DOHH2 (cell line): ENCODE measurements around the gene USP40.

Experiments
- H3F3A ChIP-seq: fragments of 200-600 bp; sonication (generic), shearing (Covaris generic); 2 replicates; pipeline ENCODE4 v1.6.0; 2016; ENCODE audit warnings: antibody characterized with exemption, mild to moderate bottlenecking; ENCODE audit not compliant: control insufficient read depth, insufficient read depth
- H3K27ac ChIP-seq: fragments of 200-600 bp; sonication (generic); 2 replicates; pipeline ENCODE4 v1.5.1; 2014; ENCODE audit warnings: low read depth, mild to moderate bottlenecking, low read length, moderate library complexity
- H3K27me3 ChIP-seq: fragments of 200-600 bp; sonication (generic); 2 replicates; pipeline ENCODE4 v1.6.1; 2014; ENCODE audit warnings: mild to moderate bottlenecking, low read length, mixed read lengths; ENCODE audit not compliant: control insufficient read depth
- H3K36me3 ChIP-seq: fragments of 200-600 bp; sonication (generic); 2 replicates; pipeline ENCODE4 v1.6.1; 2014; ENCODE audit warnings: mild to moderate bottlenecking, low read length, moderate library complexity, mixed read lengths; ENCODE audit not compliant: control insufficient read depth
- H3K4me1 ChIP-seq: fragments of 200-600 bp; sonication (generic); 2 replicates; pipeline ENCODE4 v1.6.1; 2014; ENCODE audit warnings: mild to moderate bottlenecking, low read length, mixed read lengths; ENCODE audit not compliant: control insufficient read depth
- H3K4me2 ChIP-seq: fragments of 200-600 bp; sonication (generic); 2 replicates; pipeline ENCODE4 v1.6.0; 2014; ENCODE audit warnings: mild to moderate bottlenecking, low read length, moderate library complexity
- H3K4me3 ChIP-seq: fragments of 200-600 bp; sonication (generic); 2 replicates; pipeline ENCODE4 v1.5.1; 2014; ENCODE audit warnings: mild to moderate bottlenecking, low read length, mixed read lengths
- H3K79me2 ChIP-seq: fragments of 200-600 bp; sonication (generic); 2 replicates; pipeline ENCODE4 v1.6.1; 2014; ENCODE audit warnings: mild to moderate bottlenecking, low read length, mixed read lengths; ENCODE audit not compliant: control insufficient read depth
- H3K9me2 ChIP-seq: fragments of 200-600 bp; sonication (generic); replicated peaks from 2 replicates; pipeline ENCODE4 v1.6.1; 2014; ENCODE audit warnings: mild to moderate bottlenecking, low read length, mixed read lengths; ENCODE audit not compliant: control insufficient read depth
- H3K9me3 ChIP-seq: fragments of 200-600 bp; sonication (generic); 2 replicates; pipeline ENCODE4 v1.6.1; 2014; ENCODE audit warnings: antibody characterized with exemption, low read length, mixed read lengths; ENCODE audit not compliant: control insufficient read depth, insufficient read depth
- H4K20me1 ChIP-seq: fragments of 200-600 bp; sonication (generic); 2 replicates; pipeline ENCODE4 v1.6.0; 2014; ENCODE audit warnings: low read depth, mild to moderate bottlenecking, antibody characterized with exemption, low read length, moderate library complexity; ENCODE audit not compliant: control insufficient read depth, insufficient read depth
- EZH2phosphoT487 ChIP-seq: fragments of 200-600 bp; sonication (generic); IDR thresholded peaks from 2 replicates; pipeline ENCODE4 v1.6.1; 2017; ENCODE audit warnings: borderline replicate concordance, mild to moderate bottlenecking, antibody characterized with exemption, low read length, moderate library complexity, mixed read lengths
- TF ChIP-seq, protein P1 (sequence below): fragments of 200-600 bp; sonication (generic); IDR thresholded peaks from one replicate; pipeline ENCODE4 v1.5.1; 2014; ENCODE audit warnings: antibody characterized with exemption, mild to moderate bottlenecking, low read depth, low read length; ENCODE audit not compliant: poor library complexity, severe bottlenecking

Gene USP40, protein sequence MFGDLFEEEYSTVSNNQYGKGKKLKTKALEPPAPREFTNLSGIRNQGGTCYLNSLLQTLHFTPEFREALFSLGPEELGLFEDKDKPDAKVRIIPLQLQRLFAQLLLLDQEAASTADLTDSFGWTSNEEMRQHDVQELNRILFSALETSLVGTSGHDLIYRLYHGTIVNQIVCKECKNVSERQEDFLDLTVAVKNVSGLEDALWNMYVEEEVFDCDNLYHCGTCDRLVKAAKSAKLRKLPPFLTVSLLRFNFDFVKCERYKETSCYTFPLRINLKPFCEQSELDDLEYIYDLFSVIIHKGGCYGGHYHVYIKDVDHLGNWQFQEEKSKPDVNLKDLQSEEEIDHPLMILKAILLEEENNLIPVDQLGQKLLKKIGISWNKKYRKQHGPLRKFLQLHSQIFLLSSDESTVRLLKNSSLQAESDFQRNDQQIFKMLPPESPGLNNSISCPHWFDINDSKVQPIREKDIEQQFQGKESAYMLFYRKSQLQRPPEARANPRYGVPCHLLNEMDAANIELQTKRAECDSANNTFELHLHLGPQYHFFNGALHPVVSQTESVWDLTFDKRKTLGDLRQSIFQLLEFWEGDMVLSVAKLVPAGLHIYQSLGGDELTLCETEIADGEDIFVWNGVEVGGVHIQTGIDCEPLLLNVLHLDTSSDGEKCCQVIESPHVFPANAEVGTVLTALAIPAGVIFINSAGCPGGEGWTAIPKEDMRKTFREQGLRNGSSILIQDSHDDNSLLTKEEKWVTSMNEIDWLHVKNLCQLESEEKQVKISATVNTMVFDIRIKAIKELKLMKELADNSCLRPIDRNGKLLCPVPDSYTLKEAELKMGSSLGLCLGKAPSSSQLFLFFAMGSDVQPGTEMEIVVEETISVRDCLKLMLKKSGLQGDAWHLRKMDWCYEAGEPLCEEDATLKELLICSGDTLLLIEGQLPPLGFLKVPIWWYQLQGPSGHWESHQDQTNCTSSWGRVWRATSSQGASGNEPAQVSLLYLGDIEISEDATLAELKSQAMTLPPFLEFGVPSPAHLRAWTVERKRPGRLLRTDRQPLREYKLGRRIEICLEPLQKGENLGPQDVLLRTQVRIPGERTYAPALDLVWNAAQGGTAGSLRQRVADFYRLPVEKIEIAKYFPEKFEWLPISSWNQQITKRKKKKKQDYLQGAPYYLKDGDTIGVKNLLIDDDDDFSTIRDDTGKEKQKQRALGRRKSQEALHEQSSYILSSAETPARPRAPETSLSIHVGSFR

DNA sequence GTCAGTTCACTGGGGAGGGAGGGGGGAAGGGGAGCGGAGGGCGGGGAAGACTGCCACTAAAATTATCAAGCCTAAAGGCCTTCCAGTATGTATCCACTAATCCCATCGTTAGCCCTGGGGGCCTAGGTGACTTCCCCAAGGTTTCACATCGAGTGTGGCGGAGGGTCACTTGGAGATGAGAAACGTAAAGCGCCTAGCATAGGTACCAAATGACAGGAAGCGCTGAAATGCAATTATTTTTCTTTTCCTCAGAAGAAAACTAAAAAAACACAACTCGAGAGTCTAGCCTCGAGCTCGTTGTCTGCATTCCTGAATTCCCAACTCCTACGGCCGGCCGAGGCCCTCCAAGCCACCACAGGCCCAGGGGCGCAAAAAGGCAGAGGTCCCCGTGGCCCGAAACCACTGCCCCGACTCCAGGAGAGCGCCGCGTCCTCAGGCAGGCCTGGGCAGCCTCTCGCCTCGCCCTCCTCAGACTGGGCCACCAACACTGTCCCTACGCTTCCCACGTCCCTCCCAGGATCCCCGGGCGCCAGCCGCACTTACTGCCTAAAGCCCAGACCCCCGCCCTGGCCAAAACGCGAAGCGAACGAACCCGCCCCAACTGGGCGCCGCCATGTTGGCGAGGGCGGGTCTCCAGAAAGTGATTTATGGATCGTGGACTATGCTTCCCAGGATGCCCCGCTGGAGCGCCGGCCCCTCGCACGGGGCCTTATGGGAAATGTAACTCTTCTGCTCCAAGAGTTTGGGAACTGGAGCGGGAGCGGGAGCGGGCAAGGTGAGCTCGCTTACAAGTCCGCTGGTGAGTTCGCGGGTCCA lies at the start of gene USP40:
TSS of gene USP40 (minus strand) at position 642 of the 816 bp plus-strand sequence. CDS start 1,228 bp downstream, outside the sequence.
- H3K9me3 ChIP-seq, result no peaks in the 10 kb centered on the region
- peak within 1 kb of the TSS; percentile 75 for H3K4me3 ChIP-seq
- no peaks in the 10 kb centered on the region for H3K27me3 ChIP-seq
- no peaks in the 10 kb centered on the region for H3F3A ChIP-seq
- H3K9me2 ChIP-seq, result no peaks in the 10 kb centered on the region
- peak within 1 kb of the TSS; percentile 63 for H3K4me2 ChIP-seq
- H3K4me1 ChIP-seq, result peaks cover 15% of the 10 kb centered on the region
- no peaks in the 10 kb centered on the region for H4K20me1 ChIP-seq
- H3K79me2 ChIP-seq, result peaks cover 9% of the 10 kb centered on the region; the same call in 1 of the 2 replicates
- peak within 1 kb of the TSS; percentile 63 for H3K27ac ChIP-seq
- no peaks in the 10 kb centered on the region for H3K36me3 ChIP-seq
- no peak for TF ChIP-seq EZH2phosphoT487
- TF ChIP-seq, protein P1, sequence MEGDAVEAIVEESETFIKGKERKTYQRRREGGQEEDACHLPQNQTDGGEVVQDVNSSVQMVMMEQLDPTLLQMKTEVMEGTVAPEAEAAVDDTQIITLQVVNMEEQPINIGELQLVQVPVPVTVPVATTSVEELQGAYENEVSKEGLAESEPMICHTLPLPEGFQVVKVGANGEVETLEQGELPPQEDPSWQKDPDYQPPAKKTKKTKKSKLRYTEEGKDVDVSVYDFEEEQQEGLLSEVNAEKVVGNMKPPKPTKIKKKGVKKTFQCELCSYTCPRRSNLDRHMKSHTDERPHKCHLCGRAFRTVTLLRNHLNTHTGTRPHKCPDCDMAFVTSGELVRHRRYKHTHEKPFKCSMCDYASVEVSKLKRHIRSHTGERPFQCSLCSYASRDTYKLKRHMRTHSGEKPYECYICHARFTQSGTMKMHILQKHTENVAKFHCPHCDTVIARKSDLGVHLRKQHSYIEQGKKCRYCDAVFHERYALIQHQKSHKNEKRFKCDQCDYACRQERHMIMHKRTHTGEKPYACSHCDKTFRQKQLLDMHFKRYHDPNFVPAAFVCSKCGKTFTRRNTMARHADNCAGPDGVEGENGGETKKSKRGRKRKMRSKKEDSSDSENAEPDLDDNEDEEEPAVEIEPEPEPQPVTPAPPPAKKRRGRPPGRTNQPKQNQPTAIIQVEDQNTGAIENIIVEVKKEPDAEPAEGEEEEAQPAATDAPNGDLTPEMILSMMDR, result no peak

DNA sequence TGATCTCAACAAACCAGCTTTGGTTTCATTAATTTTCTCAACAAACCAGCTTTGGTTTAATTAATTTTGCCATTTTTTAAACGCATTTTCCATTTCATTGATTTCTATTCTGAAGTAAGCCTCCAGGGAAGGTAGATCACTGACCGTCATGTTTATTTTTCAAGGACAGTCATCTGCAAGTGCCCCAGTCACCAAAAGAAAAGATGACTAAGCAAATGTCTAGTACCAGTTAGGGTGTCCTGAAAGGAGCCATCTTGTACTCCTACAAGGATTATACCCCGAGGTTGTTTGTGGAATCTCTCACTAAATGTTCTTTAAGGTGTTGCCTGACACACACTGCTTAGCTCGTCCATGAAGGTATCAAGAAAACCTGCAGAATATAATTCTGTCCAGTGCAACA lies 44.7 kb upstream of the USP40 start:
- no peaks in the 10 kb centered on the region for H3K9me3 ChIP-seq
- no peaks in the 10 kb centered on the region for H3F3A ChIP-seq
- no peak overlapping the region for H3K4me2 ChIP-seq
- no peak overlapping the region for H3K4me3 ChIP-seq
- H3K9me2 ChIP-seq, result no peaks in the 10 kb centered on the region
- no peaks in the 10 kb centered on the region for H4K20me1 ChIP-seq
- no peaks in the 10 kb centered on the region for H3K36me3 ChIP-seq
- H3K27ac ChIP-seq, result no peak overlapping the region
- H3K27me3 ChIP-seq, result no peaks in the 10 kb centered on the region
- no peak for TF ChIP-seq EZH2phosphoT487
- TF ChIP-seq, protein P1, result no peak
- H3K4me1 ChIP-seq, result no peaks in the 10 kb centered on the region
- no peaks in the 10 kb centered on the region for H3K79me2 ChIP-seq

DNA sequence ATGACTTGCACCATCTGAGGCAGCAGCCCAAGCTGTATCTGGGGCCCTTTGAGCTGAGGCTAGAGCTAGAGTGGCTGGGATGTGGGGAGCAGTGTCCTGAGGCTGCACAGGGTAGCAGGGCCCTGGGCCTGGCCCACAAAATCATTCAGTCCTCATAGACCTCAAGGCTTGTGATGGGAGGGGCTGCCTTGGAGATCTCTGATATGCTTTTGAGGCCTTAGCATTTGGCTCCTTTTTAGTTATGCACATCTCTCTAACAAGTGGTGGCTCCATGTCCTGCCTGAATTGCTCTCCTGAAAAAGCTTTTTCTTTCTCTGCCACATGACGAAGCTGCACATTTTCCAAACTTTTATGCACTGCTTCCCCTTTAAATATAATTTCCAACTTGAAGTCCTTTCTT lies 39.1 kb upstream of the USP40 start:
- no peaks in the 10 kb centered on the region for H3K79me2 ChIP-seq
- no peak overlapping the region for H3K4me3 ChIP-seq
- H3K27ac ChIP-seq, result no peak overlapping the region
- peaks cover 4% of the 10 kb centered on the region; the same call in 1 of the 2 replicates for H3K9me3 ChIP-seq
- no peaks in the 10 kb centered on the region for H3K9me2 ChIP-seq
- no peaks in the 10 kb centered on the region for H3K4me1 ChIP-seq
- no peak overlapping the region for H3K4me2 ChIP-seq
- no peaks in the 10 kb centered on the region for H3F3A ChIP-seq
- H4K20me1 ChIP-seq, result no peaks in the 10 kb centered on the region
- TF ChIP-seq, protein P1, result no peak
- TF ChIP-seq EZH2phosphoT487, result no peak
- H3K27me3 ChIP-seq, result no peaks in the 10 kb centered on the region
- H3K36me3 ChIP-seq, result no peaks in the 10 kb centered on the region
